LNCAP (cell line): Measurements from ENCODE around the gene KRT84.

Experiments
- CTCF ChIP-seq: fragments of 450-650 bp; IDR thresholded peaks from 2 replicates; pipeline ENCODE4 v1.5.1; 2017; ENCODE audit warnings: mild to moderate bottlenecking

Gene KRT84

GRCh38 chr12:52400906-52401305, 15.5 kb upstream of the KRT84 start:
- no peak for TF ChIP-seq CTCF

GRCh38 chr12:52399756-52400155, 14.3 kb upstream of the KRT84 start:
- TF ChIP-seq CTCF, result no peak

GRCh38 chr12:52398176-52398575, 12.7 kb upstream of the KRT84 start:
- no peak for TF ChIP-seq CTCF

- TF ChIP-seq CTCF, result no peak
Measured at GRCh38 chr12:52396656-52397055, 11.2 kb upstream of the KRT84 start.

GRCh38 chr12:52395761-52396434, 10.4 kb upstream of the KRT84 start:
- TF ChIP-seq CTCF, result peak; percentile 73

GRCh38 chr12:52394836-52395405, 9.5 kb upstream of the KRT84 start:
- TF ChIP-seq CTCF, result no peak

GRCh38 chr12:52392465-52393007, 7.1 kb upstream of the KRT84 start:
- TF ChIP-seq CTCF, result no peak
